Prostate gland (tissue), 2 donors: ENCODE results near the gene FHL3. TPM values are rescaled to one million over a fixed set of nuclear protein-coding genes. Genes with fewer than 3 reads are reported as not detected.

Experiments used
- DNase-seq: peaks from one replicate; pipeline ENCODE4 v3.0.0-alpha.2; 2019; ENCODE audit warnings: low spot score
- H3K27ac ChIP-seq, 2 donors: fragments of 200-600 bp; sonication (generic); 2 replicates each; pipeline ENCODE4 v1.5.1; 2017 to 2019
- H3K27me3 ChIP-seq: fragments of 200-600 bp; sonication (generic); replicated peaks from 2 replicates; pipeline ENCODE4 v1.5.1; 2019; ENCODE audit not compliant: insufficient read depth
- H3K36me3 ChIP-seq, 2 donors: fragments of 200-600 bp; sonication (generic); 1 replicate in 1 of 2; 2 replicates in 1 of 2; pipeline versions ENCODE4 v1.5.1 to v1.8.1; 2017 to 2019
- H3K4me1 ChIP-seq: fragments of 200-600 bp; sonication (generic); replicated peaks from 2 replicates; pipeline ENCODE4 v1.5.1; 2019
- H3K4me3 ChIP-seq, 2 donors: fragments of 200-600 bp; sonication (generic); 2 replicates each; pipeline ENCODE4 v1.5.1; 2017 to 2019
- H3K9me3 ChIP-seq: fragments of 200-600 bp; sonication (generic); 2 replicates; pipeline ENCODE4 v1.5.1; 2017
- CTCF ChIP-seq, 4 experiments: fragments of 200-600 bp in 2 of 4; fragments of 450-650 bp in 2 of 4; sonication (generic) in 2 of 4; IDR thresholded peaks; 1 replicate in 3 of 4; 2 replicates in 1 of 4; pipeline ENCODE4 v1.5.1; 2016 to 2019; ENCODE audit warnings: antibody characterized with exemption in 4 of 4, mild to moderate bottlenecking in 2 of 4, moderate library complexity in 2 of 4
- POLR2A ChIP-seq: fragments of 450-650 bp; IDR thresholded peaks from one replicate; pipeline ENCODE4 v1.6.1; 2016; ENCODE audit warnings: antibody characterized with exemption, mild to moderate bottlenecking
- POLR2AphosphoS5 ChIP-seq: sonication (generic); formaldehyde crosslinking; IDR thresholded peaks from one replicate; pipeline ENCODE4 v1.6.1; 2017; ENCODE audit warnings: antibody characterized with exemption
- WGBS: methylation state at CpG from one replicate; pipeline ENCODE4 v1.1.5; 2018; 5-methylcytosine and 5-hydroxymethylcytosine counted together
- intact Hi-C: fragments of 100-400 bp; cut with DNase I; formaldehyde crosslinking; loops from one replicate; pipeline ENCODE4 v1.14.2; 2022
- total RNA-seq, 2 donors: library from RNA; depleted of rRNA; stranded (reverse); fragments of >200 nt; gene quantifications; one replicate each; pipeline ENCODE4 v1.1.0, GENCODE V29; 2016

The FHL3 gene
- total RNA-seq, 2 donors from 2014 or later = 14.2 to 40.6 TPM

- no peak overlapping the region for H3K27ac ChIP-seq
- 63% methylated on average over 6 of the region's 6 CpGs for WGBS
- TF ChIP-seq CTCF (IDR thresholded peaks at IDR 0.05) (no peak), POLR2A (no peak), POLR2AphosphoS5 (no peak)
- H3K4me3 ChIP-seq = no peak overlapping the region
- no peaks in the 10 kb centered on the region for H3K27me3 ChIP-seq
- peaks cover 0 to 10% of the 10 kb centered on the region in 2 donors for H3K36me3 ChIP-seq
- no peaks in the 10 kb centered on the region for H3K9me3 ChIP-seq
- intact Hi-C loops = no loop called here
- H3K4me1 ChIP-seq = no peaks in the 10 kb centered on the region
- DNase-seq = no peak
Measured at GRCh38 chr1:38025664-38026063, 20.4 kb upstream of the FHL3 start.

GRCh38 chr1:38025233-38025632, 19.9 kb upstream of the FHL3 start:
- TF ChIP-seq CTCF (IDR thresholded peaks at IDR 0.05) = no peak
- TF ChIP-seq POLR2AphosphoS5 = no peak
- TF ChIP-seq POLR2A = no peak
- no peaks in the 10 kb centered on the region for H3K27me3 ChIP-seq
- H3K4me1 ChIP-seq = no peaks in the 10 kb centered on the region
- H3K36me3 ChIP-seq = peaks cover 0 to 10% of the 10 kb centered on the region in 2 donors
- no peak overlapping the region for H3K4me3 ChIP-seq
- intact Hi-C loops = no loop called here
- H3K9me3 ChIP-seq = no peaks in the 10 kb centered on the region
- WGBS = 45% methylated on average over 2 of the region's 2 CpGs
- DNase-seq = no peak
- no peak overlapping the region for H3K27ac ChIP-seq

- 64% methylated on average over 3 of the region's 3 CpGs for WGBS
- H3K4me1 ChIP-seq = no peaks in the 10 kb centered on the region
- H3K4me3 ChIP-seq = no peak overlapping the region
- TF ChIP-seq POLR2AphosphoS5 = no peak
- no peaks in the 10 kb centered on the region for H3K9me3 ChIP-seq
- DNase-seq = no peak
- peaks cover 4 to 11% of the 10 kb centered on the region in 2 donors for H3K36me3 ChIP-seq
- H3K27me3 ChIP-seq = no peaks in the 10 kb centered on the region
- no peak overlapping the region for H3K27ac ChIP-seq
- intact Hi-C loops = no loop called here
Measured at GRCh38 chr1:38022810-38023209, 17.5 kb upstream of the FHL3 start.

GRCh38 chr1:38021969-38022368, 16.7 kb upstream of the FHL3 start:
- Histone ChIP-seq H3K36me3 (peaks cover 4 to 15% of the 10 kb centered on the region in 2 donors), H3K27me3 (no peaks in the 10 kb centered on the region), H3K27ac (no peak overlapping the region), H3K4me1 (no peaks in the 10 kb centered on the region), H3K9me3 (no peaks in the 10 kb centered on the region), H3K4me3 (no peak overlapping the region)
- 93% methylated on average over 5 of the region's 5 CpGs for WGBS
- intact Hi-C loops = no loop called here
- no peak for DNase-seq
- no peak for TF ChIP-seq POLR2A
- TF ChIP-seq POLR2AphosphoS5 = no peak
- TF ChIP-seq CTCF (IDR thresholded peaks at IDR 0.05) = no peak

- 95% methylated on average over 2 of the region's 2 CpGs for WGBS
- peaks cover 4 to 13% of the 10 kb centered on the region in 2 donors for H3K36me3 ChIP-seq
- H3K27me3 ChIP-seq = no peaks in the 10 kb centered on the region
- no peak overlapping the region for H3K27ac ChIP-seq
- no peak for DNase-seq
- H3K9me3 ChIP-seq = no peaks in the 10 kb centered on the region
- no peaks in the 10 kb centered on the region for H3K4me1 ChIP-seq
- H3K4me3 ChIP-seq = no peak overlapping the region
- intact Hi-C loops = no loop called here
- TF ChIP-seq CTCF (IDR thresholded peaks at IDR 0.05) = no peak
- TF ChIP-seq POLR2AphosphoS5 = no peak
- TF ChIP-seq POLR2A = no peak
Measured at GRCh38 chr1:38020396-38020795, 15.1 kb upstream of the FHL3 start.
